OCI-LY1 (cell line): Measurements from ENCODE around the gene SMYD3.

Experiments used
- CTCF ChIP-seq: fragments of 200-600 bp; sonication (generic), shearing (Covaris generic); IDR thresholded peaks from 2 replicates; pipeline ENCODE4 v1.5.1; 2017; ENCODE audit warnings: mild to moderate bottlenecking, antibody characterized with exemption, low read length, moderate library complexity, mixed read lengths
- EZH2 ChIP-seq: fragments of 200-600 bp; sonication (generic), shearing (Covaris generic); IDR thresholded peaks from 2 replicates; pipeline ENCODE4 v1.8.0; 2017; ENCODE audit warnings: borderline replicate concordance, mixed run types, mild to moderate bottlenecking, antibody characterized with exemption, low read length, moderate library complexity, mixed read lengths

- TF ChIP-seq CTCF (no peak), EZH2 (no peak)
Observed at GRCh38 chr1:245898581-245898980, 608.5 kb downstream of the SMYD3 start.
